Kidney (tissue), 14 donors: Measurements from ENCODE around the gene XIRP2. TPM values are rescaled to one million over a fixed set of nuclear protein-coding genes. Genes with fewer than 3 reads are reported as not detected.

Source experiments
- DNase-seq, 5 donors: peaks; one replicate each; pipeline ENCODE4 v3.0.0-alpha.2; 2013 to 2020
- FAIRE-seq: peaks from 2 replicates; lab custom pipeline; 2012; peaks lifted over from hg19 to GRCh38; lab: Jason Lieb, UNC
- H3K27ac ChIP-seq, 2 donors: one replicate each; pipeline ENCODE4 v1.7.0; 2013; ENCODE audit warnings: low read depth in 2 of 2, low read length in 2 of 2, inconsistent platforms in 1 of 2
- H3K27me3 ChIP-seq: one replicate; pipeline ENCODE4 v1.7.1; 2013; ENCODE audit warnings: low read length, inconsistent platforms; ENCODE audit not compliant: control insufficient read depth, insufficient read depth
- H3K36me3 ChIP-seq, 3 donors: one replicate each; pipeline versions ENCODE4 v1.7.0 to v1.7.1; 2013; ENCODE audit warnings: low read length in 3 of 3, control low read depth in 1 of 3, inconsistent platforms in 1 of 3; ENCODE audit not compliant: insufficient read depth in 3 of 3, control insufficient read depth in 2 of 3
- H3K4me1 ChIP-seq, 3 donors: one replicate each; pipeline versions ENCODE4 v1.7.0 to v1.7.1; 2013; ENCODE audit warnings: low read length in 3 of 3, inconsistent platforms in 1 of 3, low read depth in 1 of 3; ENCODE audit not compliant: control insufficient read depth in 2 of 3, insufficient read depth in 2 of 3
- H3K4me3 ChIP-seq, 3 donors: one replicate each; pipeline versions ENCODE4 v1.7.0 to v1.8.1; 2013; ENCODE audit warnings: low read length in 3 of 3, control low read depth in 1 of 3, inconsistent platforms in 1 of 3
- H3K9ac ChIP-seq, 3 donors: one replicate each; pipeline versions ENCODE4 v1.7.0 to v1.7.1; 2013; ENCODE audit warnings: low read length in 3 of 3, control low read depth in 1 of 3, inconsistent platforms in 1 of 3
- H3K9me3 ChIP-seq, 3 donors: one replicate each; pipeline versions ENCODE4 v1.7.0 to v1.7.1; 2013; ENCODE audit warnings: low read length in 3 of 3, control low read depth in 1 of 3, inconsistent platforms in 1 of 3; ENCODE audit not compliant: control insufficient read depth in 2 of 3, insufficient read depth in 1 of 3
- CTCF ChIP-seq: IDR thresholded peaks from 3 replicates; pipeline ENCODE4 v1.5.1; 2012; ENCODE audit warnings: mild to moderate bottlenecking, moderate library complexity, borderline replicate concordance; ENCODE audit not compliant: insufficient read depth; ENCODE audit errors: extremely low read depth
- intact Hi-C: fragments of 100-400 bp; cut with DNase I; formaldehyde crosslinking; loops from one replicate; pipeline ENCODE4 v1.11.1; 2022
- polyA plus RNA-seq: library from polyadenylated mRNA; stranded (reverse); fragments of 350-450 nt; fragmentation: Illumina TruSeq; extraction: RNeasy Lipid Tissue Mini Kit (QIAGEN cat#74804); gene quantifications from one replicate; pipeline ENCODE4 v1.2.3, GENCODE V29; 2014; ENCODE audit warnings: low read depth, low replicate concordance; ENCODE audit not compliant: insufficient read depth
- total RNA-seq: library from RNA; stranded (reverse); fragmentation: NEBNext Ultra II Directional; extraction: Animal tissue kit (Norgen Biotek cat#: 25700); gene quantifications from one replicate; pipeline ENCODE4 v1.2.1, GENCODE V29; 2021
- donor health status: control.
- donor health status: control.
- donor health status: control.
- donor health status: control.
- donor health status: control.
- donor health status: DM: yes; HTN: yes; CAD: no.
- donor health status: Normal renal cell carcinoma (clear cell type).

The XIRP2 gene
- total and polyA plus RNA-seq, 2 donors from 2014 or later = not detected

GRCh38 chr2:167289651-167290410, 401.6 kb downstream of the XIRP2 start:
- no peak overlapping the region for H3K9ac ChIP-seq
- TF ChIP-seq CTCF = no peak
- intact Hi-C loops = no loop called here

GRCh38 chr2:167292430-167293171, 404.3 kb downstream of the XIRP2 start, which contains the start of gene B3GALT1:
B3GALT1 (plus strand) TSS chr2:167293001.
- Histone ChIP-seq H3K4me1 (peaks cover 0 to 14% (median 0%) of the 10 kb centered on the region in 3 donors), H3K9ac (peak within 1 kb of the TSS in 1 of 3 donors; percentile 53), H3K27me3 (no peaks in the 10 kb centered on the region), H3K9me3 (no peaks in the 10 kb centered on the region), H3K27ac (peak within 1 kb of the TSS in 1 of 2 donors; percentile 33), H3K36me3 (no peaks in the 10 kb centered on the region), H3K4me3 (peak within 1 kb of the TSS; percentile 42 to 64 (median 61))
- peak; percentile 94 to 98 (median 95) for DNase-seq
- intact Hi-C loops = no loop called here
- no peak for FAIRE-seq
- no peak for TF ChIP-seq CTCF

More at GRCh38 chr2:167289651-167290410, 401.6 kb downstream of the XIRP2 start:
- no peaks in the 10 kb centered on the region for H3K36me3 ChIP-seq
- H3K27me3 ChIP-seq = no peaks in the 10 kb centered on the region
- DNase-seq (no peak), FAIRE-seq (peak; percentile 30)
- H3K9me3 ChIP-seq = no peaks in the 10 kb centered on the region
- H3K4me1 ChIP-seq = peaks cover 0 to 14% (median 0%) of the 10 kb centered on the region in 3 donors
- H3K4me3 ChIP-seq = no peak overlapping the region
- no peak overlapping the region for H3K27ac ChIP-seq

GRCh38 chr2:167293172-167293781, 405.0 kb downstream of the XIRP2 start:
- H3K27me3 ChIP-seq = no peaks in the 10 kb centered on the region
- no peak overlapping the region for H3K9ac ChIP-seq
- peaks cover 0 to 14% (median 0%) of the 10 kb centered on the region in 3 donors for H3K4me1 ChIP-seq
- FAIRE-seq (no peak), DNase-seq (peak in 4 of 5 donors; percentile 33 to 72 (median 50))
- H3K4me3 ChIP-seq = peak overlapping the region; percentile 12 to 58 (median 13)
- no peak for TF ChIP-seq CTCF
- intact Hi-C loops = no loop called here
- no peak overlapping the region for H3K27ac ChIP-seq
- no peaks in the 10 kb centered on the region for H3K36me3 ChIP-seq
- no peaks in the 10 kb centered on the region for H3K9me3 ChIP-seq
